ENCODE data around the gene ANKRD65.
A peak's percentile ranks its signal among the peaks of the same experiment; 100 is the strongest.
"Not testable (repeated sequence)": the region's sequence is repeated elsewhere in the genome, so short reads cannot be mapped to it uniquely, and the experiment has no call there.

ANKRD65 gene

DNA sequence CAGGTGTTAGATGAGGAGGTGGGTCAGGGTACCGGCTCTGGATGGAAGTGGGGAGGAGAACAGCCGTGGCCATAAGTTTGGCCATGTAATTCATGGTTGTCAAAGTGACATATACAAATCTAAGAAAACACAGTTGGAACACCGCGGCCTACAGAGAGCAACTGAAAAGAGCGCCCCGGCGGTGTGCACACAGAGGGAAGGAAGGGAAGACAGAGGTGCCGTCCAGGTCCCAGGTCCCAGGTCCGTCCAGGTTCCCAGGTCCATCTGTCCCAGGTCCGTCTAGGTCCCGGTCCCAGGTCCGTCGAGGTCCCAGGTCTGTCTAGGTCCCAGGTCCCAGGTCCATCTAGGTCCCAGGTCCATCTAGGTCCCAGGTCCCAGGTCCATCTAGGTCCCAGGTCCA is 9.4 kb downstream of the ANKRD65 start:
- TF ChIP-seq, protein P1, sequence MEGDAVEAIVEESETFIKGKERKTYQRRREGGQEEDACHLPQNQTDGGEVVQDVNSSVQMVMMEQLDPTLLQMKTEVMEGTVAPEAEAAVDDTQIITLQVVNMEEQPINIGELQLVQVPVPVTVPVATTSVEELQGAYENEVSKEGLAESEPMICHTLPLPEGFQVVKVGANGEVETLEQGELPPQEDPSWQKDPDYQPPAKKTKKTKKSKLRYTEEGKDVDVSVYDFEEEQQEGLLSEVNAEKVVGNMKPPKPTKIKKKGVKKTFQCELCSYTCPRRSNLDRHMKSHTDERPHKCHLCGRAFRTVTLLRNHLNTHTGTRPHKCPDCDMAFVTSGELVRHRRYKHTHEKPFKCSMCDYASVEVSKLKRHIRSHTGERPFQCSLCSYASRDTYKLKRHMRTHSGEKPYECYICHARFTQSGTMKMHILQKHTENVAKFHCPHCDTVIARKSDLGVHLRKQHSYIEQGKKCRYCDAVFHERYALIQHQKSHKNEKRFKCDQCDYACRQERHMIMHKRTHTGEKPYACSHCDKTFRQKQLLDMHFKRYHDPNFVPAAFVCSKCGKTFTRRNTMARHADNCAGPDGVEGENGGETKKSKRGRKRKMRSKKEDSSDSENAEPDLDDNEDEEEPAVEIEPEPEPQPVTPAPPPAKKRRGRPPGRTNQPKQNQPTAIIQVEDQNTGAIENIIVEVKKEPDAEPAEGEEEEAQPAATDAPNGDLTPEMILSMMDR (IDR thresholded peaks at IDR 0.05; ENCODE audit: low read depth, low read length) = no peak
- in situ Hi-C loops (cut with HindIII; ENCODE audit: low sequenced_read_pairs) = no loop called here
- H3K4me3 ChIP-seq (ENCODE audit: low read depth, low read length) = no peak overlapping the region
- DNase-seq (ENCODE audit: low read depth, low spot score) = no peak

DNA sequence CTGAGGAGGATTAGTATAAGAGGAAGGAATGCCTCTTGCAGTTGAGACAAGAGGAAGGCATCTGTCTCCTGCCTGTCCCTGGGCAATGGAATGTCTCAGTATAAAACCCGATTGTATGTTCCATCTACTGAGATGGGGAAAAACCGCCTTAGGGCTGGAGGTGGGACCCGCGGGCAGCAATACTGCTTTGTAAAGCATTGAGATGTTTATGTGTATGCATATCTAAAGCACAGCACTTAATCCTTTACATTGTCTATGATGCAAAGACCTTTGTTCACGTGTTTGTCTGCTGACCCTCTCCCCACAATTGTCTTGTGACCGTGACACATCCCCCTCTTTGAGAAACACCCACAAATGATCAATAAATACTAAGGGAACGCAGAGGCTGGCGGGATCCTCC is 10.8 kb downstream of the ANKRD65 start:
- H3K4me3 ChIP-seq (ENCODE audit: low read depth, low read length); in situ Hi-C loops (cut with HindIII; ENCODE audit: low sequenced_read_pairs); DNase-seq (ENCODE audit: low read depth, low spot score): not testable (repeated sequence)

DNA sequence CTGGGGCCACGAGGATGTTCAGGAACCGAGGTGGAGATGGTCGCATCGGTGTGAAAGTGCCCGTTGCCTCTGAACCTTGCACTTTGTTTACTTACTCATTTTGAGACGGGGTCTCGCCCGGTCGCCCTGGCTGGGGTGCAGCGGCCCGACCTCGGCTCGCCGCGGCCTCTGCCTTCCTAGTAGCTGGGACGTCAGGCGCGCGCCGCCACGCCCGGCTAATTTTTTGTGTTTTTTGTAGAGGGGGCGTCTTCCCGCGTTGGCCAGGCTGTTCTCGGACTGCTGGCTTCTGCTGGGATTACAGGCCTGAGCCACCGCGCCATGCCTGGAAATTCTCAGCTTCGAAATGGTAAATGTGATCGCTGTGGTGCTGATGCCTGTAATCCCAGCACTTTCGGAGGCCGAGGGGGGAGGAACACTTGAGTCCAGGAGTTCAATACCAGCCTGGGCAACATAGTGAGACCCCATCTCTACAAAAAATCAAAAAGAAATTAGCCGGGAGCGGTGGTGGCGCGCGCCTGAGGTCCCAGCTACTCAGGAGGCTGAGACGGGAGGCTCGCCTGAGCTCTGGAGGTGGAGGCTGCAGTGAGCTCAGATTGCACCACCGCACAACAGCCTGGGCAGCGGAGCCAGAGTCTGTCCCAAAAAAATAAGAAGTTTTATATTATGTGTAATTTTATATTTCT is 13.3 kb downstream of the ANKRD65 start:
- DNase-seq (ENCODE audit: low read depth, low spot score) = peak; percentile 33
- H3K4me3 ChIP-seq (ENCODE audit: low read depth, low read length) = peak overlapping the region; percentile 82
- TF ChIP-seq, protein P1 (IDR thresholded peaks at IDR 0.05; ENCODE audit: low read depth, low read length) = peak; percentile 17
- in situ Hi-C loops (cut with HindIII; ENCODE audit: low sequenced_read_pairs) = no loop called here

DNA sequence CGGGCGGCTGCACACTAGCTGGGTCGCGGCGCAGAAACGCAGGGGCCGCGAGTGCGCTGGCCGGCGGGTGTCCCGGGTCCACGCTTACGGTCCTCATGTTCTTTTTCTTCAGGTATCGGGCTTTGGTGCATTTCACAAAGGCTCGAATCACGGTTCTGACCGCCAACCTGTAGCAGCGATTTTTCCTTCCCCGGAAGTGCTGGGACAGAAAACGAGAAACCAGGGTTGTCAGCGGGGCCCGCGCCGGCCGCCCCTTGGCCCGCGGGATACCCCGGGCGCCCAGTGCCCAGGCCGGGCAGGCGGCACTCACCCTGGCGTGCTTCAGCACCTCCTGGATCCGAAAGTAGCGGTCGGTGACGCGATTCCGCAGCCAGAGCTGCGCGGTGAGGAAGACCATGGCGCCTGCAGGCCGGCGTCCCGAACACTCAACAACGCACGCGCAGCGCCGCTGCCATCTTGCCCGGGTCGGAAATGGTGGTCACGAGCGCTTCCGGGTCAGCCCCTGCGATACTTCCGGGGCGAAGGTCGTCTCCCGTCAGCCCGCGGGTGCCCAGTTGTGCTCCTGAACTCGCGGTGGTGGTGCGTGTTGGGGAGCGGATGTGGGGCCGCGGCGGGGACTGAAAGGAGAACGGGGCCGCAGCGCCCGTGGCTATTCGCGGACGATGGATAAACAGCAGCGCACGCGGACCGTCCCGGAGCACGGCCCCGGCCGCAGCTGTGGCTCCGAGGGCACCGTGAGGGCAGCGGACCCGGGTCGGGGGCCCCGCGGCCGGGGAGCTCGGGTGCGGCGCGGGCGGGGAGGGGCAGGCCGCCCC is 14.0 kb downstream of the ANKRD65 start, which contains the start of gene MRPL20:
TSS of gene MRPL20 (minus strand) at position 473 of the 815 bp plus-strand sequence. CDS start at position 397, 76 bp downstream.
- TF ChIP-seq, protein P1 (IDR thresholded peaks at IDR 0.05; ENCODE audit: low read depth, low read length) = no peak
- DNase-seq (ENCODE audit: low read depth, low spot score) = peak; percentile 89
- in situ Hi-C loops (cut with HindIII; ENCODE audit: low sequenced_read_pairs) = no loop called here
- peak within 1 kb of the TSS; percentile 82 for H3K4me3 ChIP-seq (ENCODE audit: low read depth, low read length)

DNA sequence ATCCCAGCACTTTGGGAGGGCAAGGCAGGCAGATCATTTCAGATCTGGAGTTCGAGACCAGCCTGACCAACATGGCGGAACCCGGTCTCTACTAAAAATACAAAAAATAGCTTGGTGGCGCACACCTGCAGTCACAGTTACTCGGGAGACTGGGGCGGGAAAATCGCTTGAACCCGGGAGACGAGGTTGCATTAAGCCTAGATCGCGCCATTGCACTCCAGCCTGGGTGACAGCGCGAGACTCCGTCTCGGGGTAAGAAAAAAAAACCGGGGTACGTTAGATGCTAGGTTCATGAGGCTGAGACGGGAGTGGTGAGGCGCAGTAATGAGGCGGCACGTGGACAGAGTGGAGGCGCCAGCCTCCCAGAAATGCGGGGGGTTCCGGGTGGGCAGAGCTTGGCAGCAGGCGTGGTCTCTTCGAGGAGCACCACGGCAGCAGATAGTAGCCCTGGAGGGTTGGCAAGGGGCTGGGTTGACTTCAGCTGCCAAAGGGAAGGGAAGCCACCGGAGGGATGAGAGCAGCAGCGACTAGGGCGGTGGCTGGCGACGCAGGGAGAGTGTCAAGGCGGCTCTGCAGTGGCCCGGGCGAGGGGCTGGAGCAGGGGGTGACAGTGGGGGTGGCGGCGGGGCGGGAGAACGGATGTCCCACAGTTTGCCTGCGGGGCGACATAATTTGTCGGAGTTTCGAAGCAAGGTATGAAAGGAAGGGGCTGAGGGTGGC is 14.8 kb downstream of the ANKRD65 start:
- TF ChIP-seq, protein P1 (IDR thresholded peaks at IDR 0.05; ENCODE audit: low read depth, low read length) = no peak
- no peak for DNase-seq (ENCODE audit: low read depth, low spot score)
- H3K4me3 ChIP-seq (ENCODE audit: low read depth, low read length) = peak overlapping the region; percentile 82
- in situ Hi-C loops (cut with HindIII; ENCODE audit: low sequenced_read_pairs) = no loop called here

DNA sequence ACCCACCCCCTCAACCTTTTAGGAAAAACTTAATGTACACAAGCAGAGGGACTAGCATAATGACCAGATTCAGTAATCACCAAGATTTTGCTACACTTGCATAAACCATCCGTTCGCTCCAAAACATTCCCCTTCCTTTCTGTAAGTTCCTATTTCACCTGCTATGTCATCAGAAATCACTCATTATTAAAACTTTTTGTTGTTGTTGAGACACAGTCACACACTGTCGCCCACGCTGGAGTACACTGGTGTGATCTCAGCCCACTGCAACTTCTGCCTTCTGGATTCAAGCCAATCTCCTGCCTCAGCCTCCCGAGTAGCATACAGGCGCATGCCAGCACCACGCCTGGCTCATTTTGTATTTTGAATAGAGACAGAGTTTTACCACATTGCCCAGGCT is 17.4 kb downstream of the ANKRD65 start:
- no peak for DNase-seq (ENCODE audit: low read depth, low spot score)
- no peak overlapping the region for H3K4me3 ChIP-seq (ENCODE audit: low read depth, low read length)
- in situ Hi-C loops (cut with HindIII; ENCODE audit: low sequenced_read_pairs) = no loop called here
- TF ChIP-seq, protein P1 (IDR thresholded peaks at IDR 0.05; ENCODE audit: low read depth, low read length) = no peak

DNA sequence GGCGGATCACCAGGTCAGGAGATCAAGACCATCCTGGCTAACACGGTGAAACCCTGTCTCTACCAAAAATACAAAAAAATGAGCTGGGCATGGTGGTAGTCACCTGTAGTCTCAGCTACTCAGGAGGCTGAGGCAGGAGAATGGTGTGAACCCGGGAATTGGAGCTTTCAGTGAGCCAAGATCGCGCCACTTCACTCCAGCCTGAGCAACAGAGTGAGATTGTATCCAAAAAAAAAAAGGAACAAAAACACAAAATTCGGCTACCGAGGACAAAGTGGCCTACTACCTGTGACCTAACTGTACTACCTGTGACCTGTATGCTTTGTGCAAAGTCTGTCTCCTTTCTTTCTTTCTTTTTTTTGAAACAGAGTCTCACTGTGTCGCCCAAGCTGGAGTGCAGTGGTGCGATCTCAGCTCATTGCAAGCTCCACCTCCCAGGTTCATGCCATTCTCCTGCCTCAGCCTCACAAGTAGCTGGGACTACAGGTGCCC is 18.1 kb downstream of the ANKRD65 start:
- DNase-seq (ENCODE audit: low read depth, low spot score); in situ Hi-C loops (cut with HindIII; ENCODE audit: low sequenced_read_pairs); H3K4me3 ChIP-seq (ENCODE audit: low read depth, low read length): not testable (repeated sequence)
